ENCODE data around the gene PURA.

- TF ChIP-seq GATA3 (IDR thresholded peaks at IDR 0.05; ENCODE audit: low read depth, low read length) (no peak), GATA2 (IDR thresholded peaks at IDR 0.05; ENCODE audit: low read depth, low read length) (no peak)
These were observed 12.6 kb downstream of the PURA start for GRCh38 chr5:140126315-140127012.

All from SH-SY5Y (cell line).